Activated CD4-positive, CD25-positive, alpha-beta regulatory T cell treated with anti-CD3 and anti-CD28 coated beads, Interleukin-2, amount 50 U/mL, for 72 hours (primary cell): ENCODE data around the gene ST7.

ENCODE experiments used
- DNase-seq: peaks from one replicate; pipeline ENCODE4 v3.0.0; 2021

Gene ST7

GRCh38 chr7:117069379-117069778 is 116.1 kb downstream of the ST7 start:
- DNase-seq = no peak

GRCh38 chr7:117071551-117071950 is 118.2 kb downstream of the ST7 start:
- no peak for DNase-seq

DNA sequence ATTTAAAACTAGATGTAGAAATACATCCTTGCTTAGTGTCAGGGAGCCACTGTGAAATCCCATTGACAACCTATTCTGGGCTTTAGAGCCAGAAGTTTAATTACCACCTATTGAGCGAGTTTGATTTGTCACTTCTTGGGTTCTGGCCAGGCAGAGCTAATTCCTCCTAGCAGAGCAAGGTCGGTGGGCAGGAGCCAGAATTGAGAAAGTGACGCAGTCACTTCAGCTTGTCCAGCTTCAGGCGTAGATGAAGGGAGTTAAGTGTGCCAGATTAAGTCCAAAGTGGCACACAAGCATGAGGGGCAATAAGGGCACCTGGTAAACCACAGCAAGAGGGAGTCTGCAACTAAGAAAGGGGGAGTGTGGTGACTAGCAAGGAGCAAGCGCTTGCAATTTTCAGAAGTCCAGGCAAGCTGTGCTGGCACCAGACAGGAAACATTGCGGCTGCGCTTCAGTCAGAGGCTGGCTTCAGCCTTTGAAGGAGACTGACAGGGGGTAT is 119.4 kb downstream of the ST7 start:
- no peak for DNase-seq

DNA sequence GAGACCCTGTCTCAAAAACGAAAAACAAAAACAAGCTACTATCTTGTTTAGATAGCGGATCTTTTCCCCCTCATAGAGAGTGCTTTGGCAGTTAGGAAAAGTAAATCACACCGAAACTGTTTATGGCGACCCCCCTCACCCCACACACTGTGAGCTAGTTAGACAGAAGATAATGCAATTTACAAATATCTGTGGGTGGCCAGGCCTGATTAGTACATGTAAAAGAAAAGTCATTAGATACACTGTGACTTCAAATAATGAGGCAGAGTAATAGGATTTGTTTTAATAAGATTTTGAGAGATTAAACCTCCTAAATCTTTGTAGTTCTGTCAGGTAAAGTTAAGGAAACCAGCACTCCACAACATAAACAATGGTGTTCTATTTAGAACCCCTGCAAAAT is 121.1 kb downstream of the ST7 start:
- DNase-seq = no peak

GRCh38 chr7:117075934-117076333 is 122.6 kb downstream of the ST7 start:
- DNase-seq = no peak

DNA sequence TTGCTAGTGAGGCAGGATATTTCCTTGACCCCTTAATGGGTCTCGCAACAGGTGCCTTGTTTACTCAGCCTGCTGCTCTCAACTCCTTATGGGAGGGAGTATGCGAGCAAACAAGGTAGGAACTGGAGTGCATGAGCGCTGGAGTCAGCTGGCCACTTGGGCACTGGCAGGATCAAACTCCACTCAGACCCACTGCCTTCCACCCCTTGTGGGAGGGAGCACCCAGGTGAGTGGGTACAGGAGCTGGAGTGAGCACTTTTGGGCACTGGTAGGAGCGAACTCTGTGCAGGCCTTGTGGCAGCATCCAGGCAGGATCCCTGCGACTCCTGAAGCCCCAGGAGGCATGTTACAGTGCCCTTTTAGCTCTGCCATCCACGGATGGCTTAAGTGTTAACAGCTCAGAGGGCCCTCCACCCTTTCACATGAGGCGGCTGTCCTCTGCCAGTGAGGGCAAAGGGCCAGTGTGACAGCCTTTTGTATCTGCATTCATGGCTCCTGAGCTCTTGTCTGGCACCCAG is 123.2 kb downstream of the ST7 start:
- no peak for DNase-seq

DNA sequence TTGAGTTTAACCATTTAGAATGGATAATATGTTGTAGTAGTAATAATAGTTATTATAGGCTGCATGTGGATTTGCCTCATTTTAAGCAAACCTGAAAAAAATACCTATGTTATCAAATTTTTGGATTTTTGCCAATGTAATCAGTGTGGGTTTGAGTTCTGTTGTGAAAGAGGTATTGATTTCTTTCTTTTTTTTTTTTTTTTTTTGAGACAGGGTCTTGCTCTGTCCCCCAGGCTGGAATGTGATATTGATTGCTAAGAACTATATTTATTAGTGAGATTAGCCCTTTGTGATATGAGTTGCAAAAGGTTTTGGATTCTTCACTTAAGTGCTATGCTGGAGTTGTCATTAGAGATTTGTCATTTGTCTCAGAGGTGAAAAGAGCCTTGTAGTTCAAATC is 124.4 kb downstream of the ST7 start:
- DNase-seq = no peak

- DNase-seq = no peak
These were observed 129.3 kb downstream of the ST7 start for GRCh38 chr7:117082647-117083046.

- no peak for DNase-seq
These were observed 130.3 kb downstream of the ST7 start for GRCh38 chr7:117083648-117084047.

GRCh38 chr7:117084286-117084685 is 131.0 kb downstream of the ST7 start:
- no peak for DNase-seq

DNA sequence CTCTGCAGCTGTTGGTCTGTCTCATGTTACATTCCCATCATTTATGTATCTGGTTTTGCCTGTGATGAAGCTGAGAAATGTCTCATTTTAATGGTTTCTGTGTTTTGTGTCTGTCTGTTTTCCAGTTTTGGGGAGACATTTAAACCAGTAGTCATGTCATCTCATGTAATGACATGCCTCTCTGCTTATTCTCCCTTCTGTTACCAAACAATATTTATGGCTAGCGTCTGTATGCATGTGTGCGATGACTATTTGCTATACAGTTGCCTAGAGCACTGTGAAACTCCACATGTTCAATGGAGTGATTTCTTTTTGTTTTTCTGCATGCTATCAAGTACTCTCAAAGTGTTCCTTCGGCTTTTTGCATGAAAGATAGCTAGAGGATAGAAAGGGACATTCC is 132.0 kb downstream of the ST7 start:
- DNase-seq = no peak

- DNase-seq = no peak
These were observed 132.6 kb downstream of the ST7 start for GRCh38 chr7:117085769-117086463.

DNA sequence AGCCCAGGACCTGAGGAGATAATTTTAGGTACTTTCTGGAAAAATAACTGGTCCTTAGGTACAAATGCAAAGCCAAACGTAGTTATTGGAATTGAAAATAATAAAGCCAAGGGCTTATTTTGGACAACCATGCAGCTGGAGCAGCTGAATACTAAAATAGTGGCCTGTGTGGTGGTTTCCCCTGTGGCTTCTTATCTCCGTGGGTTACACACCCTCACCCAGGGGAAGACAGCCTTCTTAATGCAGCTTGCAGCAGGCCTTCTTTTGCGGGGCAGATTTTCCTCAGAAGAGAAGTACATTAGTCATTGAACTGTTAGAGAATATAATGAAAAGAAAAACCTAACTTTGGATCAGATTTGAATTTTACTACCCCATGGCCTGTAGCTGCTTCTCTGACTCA is 133.5 kb downstream of the ST7 start:
- no peak for DNase-seq

GRCh38 chr7:117087639-117088396 is 134.5 kb downstream of the ST7 start:
- no peak for DNase-seq

GRCh38 chr7:117088623-117089194 is 135.4 kb downstream of the ST7 start:
- DNase-seq = no peak

GRCh38 chr7:117090791-117091190 is 137.5 kb downstream of the ST7 start:
- DNase-seq = no peak

DNA sequence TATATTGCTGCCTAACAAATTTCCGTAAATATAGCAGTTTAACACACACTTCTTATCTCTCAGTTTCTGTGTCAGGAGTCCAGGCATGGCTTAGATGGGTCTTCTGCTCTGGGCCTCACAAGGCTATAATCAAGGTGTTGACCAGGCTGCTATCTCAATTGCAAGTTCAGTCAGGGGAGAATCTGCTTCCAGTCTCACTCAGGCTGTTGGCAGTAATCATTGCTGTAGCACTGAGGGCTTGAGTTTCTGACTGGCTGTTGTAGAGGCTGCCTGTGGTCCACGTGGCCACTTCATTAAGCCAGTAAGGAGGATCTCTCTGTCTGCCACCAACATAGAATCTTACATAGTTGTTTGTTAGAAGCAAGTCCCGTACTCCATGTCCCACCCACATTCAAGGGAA is 138.4 kb downstream of the ST7 start:
- DNase-seq = no peak

DNA sequence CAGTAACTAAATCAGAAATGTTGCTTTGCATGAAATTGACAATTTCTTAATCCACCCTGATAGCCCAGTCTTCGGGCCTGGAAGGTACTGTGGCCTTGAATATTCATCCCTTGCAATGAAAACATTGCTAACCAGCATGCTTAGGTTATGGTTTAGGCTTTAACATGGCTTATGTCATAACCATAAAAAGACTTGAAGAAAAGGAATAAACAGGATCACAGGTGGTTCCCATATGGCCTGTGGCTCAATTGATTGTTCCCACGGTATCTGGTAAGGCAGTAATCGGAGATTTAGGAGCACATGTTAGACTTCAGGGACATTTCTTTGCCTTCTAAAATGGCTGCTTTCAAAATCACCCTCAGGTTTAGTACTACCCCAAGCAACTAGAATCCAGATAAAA is 139.5 kb downstream of the ST7 start:
- no peak for DNase-seq

GRCh38 chr7:117094457-117094856 is 141.2 kb downstream of the ST7 start:
- no peak for DNase-seq

GRCh38 chr7:117095055-117095454 is 141.8 kb downstream of the ST7 start:
- no peak for DNase-seq

GRCh38 chr7:117096330-117096729 is 143.0 kb downstream of the ST7 start:
- DNase-seq = no peak

DNA sequence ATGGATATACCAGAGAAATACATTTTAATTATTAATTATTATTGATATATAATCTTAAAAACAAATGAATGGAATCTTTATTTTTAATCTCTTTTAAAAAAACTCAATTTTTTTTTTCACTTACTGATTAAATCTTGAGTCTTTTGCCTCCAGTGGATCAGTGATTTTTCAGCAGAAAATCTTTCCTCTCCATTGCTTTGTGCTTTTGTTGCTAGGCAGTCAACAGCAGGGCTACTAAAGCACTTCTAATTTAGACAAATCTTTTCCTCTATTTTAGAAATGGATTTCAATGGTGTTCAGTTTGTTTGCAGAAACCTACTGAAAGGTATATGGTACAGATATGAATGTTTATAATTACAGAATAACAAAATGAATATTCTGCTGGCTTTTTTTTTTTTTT is 143.6 kb downstream of the ST7 start:
- DNase-seq = no peak

DNA sequence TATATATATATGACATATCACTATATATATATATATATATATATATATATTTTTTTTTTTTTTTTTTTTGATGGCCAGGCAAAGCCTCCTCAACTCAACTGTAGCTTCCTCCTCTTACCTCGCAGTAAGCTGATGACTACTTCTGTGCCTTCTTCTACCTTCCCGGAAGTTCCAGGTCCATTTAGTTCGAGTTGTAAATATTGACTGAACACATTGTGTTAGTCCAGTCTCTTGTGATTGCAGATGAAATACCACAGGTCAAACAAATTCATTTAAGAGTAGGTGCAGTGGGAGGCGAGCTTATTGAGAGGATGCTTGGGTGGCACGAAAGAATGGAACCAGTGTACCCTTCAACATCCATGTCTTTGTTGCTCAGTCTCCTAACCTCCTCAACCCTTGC is 144.6 kb downstream of the ST7 start:
- no peak for DNase-seq

GRCh38 chr7:117098457-117098856 is 145.2 kb downstream of the ST7 start:
- DNase-seq = no peak
